HS-5 (cell line): ENCODE results near the gene LKAAEAR1.
A peak's percentile ranks its signal among the peaks of the same experiment; 100 is the strongest.

Experiments
- DNase-seq: peaks from one replicate; pipeline ENCODE4 v3.0.0-alpha.2; 2012; ENCODE audit warnings: low read depth

The LKAAEAR1 gene

DNA sequence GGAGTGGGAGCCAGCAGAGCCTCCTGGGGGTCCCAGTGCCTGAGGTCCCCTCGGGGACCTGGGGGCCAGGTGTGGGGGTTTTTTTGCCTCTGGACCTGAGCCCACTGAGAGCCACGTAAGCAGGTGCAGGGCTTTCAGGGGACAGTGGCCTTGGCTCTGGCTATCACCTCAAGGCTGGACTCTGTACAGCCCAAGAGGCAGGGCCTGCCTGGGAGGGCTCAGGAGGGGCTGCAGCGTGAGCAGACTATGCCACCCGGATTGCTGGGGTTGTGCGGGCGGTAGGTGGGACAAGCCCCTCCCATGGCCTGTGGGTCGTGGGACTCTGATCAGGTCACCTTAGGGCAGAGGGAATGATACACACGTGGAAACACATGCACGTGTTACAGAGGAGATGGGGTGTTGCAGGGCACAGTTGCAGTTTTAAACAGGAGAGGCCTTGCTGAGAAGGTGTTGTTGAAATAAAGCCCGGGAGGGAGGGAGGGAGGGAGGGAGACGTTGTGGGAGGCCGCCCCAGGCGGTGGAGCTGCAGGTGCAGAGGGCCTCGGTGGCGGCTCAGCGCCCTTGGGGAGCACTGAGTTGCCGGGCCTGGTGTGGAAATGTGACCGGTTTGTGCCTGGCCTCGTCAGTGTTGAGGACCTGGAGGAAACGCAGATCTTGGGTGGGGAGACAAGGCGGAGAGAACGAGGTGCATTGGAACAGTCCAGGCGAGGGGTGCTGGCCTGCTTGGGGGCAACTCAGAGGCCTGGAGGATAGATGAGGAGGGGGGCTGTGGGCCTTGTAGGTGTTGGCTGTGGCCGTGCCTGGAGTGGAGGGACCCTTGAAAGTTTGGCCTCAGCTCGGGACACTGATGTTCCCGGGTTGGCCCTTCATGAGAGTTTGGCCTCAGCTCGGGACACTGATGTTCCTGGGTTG lies 18.9 kb downstream of the LKAAEAR1 start:
- no peak for DNase-seq

DNA sequence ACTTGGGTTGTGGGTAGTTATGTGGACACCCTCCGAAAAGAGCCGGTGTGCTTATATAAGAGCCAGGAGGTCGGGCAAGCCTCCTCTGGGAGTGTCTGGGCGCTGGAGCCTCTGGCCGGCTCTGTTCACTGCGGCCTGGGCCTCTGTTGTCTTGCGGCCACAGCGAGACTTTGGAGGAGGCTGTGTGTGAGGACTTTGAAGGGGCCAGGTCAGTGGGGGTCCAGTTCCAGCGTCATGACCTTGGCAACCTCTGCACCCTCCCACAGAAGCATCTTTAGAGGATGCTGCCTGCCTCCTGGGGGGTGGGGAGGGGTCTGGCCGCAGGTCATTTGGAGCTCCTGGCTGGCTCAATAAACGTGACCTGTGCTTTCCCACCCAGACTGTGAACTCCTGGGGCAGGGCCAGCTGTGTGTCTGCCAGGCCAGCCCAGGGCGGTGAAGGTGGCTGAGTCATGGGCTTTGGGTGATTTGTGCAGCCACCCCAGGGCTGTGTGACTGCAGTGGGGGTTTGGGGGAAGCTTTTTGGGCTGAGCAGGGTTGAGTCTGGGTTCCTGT lies 20.0 kb downstream of the LKAAEAR1 start:
- DNase-seq: no peak

DNA sequence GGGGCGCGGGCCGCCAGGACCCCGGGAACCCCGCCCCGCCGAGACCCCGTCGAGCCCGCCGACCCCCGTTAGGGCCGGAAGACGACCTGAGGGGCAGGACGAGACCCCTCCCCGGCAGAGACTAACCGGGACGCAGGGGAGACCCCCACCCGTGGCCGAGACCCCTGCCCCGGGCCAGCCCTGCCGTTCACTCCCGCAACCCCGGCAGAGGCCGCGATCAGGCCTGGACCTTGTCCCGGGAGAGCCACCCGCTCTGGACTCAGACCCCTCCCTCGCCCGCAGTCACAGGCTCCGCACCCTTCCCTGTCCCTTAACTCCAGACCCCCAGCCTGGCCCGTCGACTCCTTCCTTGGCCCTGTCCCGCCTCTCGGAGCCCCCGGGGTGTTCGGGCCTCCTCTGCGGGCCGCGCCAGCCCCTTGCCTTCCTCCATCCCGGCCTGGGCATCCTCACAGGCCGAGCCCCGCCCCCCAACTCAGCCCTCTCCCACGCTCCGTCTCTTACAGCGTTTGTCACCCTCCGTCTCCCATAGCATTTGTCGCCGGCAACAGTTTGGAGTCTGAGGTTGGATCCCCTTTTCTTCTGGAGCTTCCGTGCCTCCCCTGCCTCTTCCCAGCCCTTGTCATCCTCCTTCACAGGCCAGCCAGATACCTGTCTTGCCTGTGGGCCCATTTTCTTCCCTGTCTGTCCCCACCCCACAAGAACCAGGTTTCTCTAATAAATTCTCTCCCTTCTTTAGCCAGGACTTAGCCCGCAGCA lies 20.6 kb downstream of the LKAAEAR1 start:
- no peak for DNase-seq

DNA sequence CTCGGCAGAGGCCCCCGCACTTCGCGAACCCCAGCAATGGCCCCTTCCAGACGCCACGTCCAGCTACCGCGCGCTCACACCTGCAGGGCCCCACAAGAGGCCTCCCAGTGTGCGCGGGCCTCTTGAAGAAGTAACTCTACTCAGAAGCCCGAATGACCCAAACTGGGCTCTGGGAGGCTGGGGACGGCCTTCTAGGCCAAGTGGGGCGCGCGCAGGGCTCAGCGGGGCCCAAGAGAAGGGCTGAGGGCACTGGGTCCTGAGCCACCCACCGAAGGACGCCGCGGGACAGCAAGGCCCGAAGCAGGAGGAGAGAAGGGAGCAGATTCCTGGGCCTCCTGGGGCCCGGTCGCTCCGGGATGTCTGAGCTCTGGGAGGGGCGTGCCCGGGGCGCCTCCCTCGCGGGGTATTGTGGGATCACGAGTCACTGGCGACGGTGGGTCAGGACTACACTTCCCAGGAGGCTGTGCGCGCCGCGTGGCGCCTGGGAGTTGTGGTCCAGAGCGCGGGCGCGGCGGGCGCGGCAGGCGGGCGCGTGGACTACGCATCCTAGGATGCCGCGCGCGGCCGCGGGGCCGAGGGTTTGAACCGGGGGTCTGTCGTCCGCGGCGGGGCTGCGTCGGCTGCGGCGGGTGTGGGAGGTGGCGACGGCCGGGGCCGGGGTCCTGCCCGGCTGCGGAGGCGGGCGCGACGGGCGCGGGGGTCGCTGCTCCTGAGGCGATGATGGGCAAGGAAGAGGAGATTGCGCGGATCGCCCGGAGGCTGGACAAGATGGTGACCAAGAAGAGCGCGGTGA lies 21.4 kb downstream of the LKAAEAR1 start, which contains the start of gene TCEA2:
TCEA2 (plus strand) TSS at position 603 of the 793 bp plus-strand sequence; CDS start at position 718, 115 bp downstream.
- peak; percentile 85 for DNase-seq

DNA sequence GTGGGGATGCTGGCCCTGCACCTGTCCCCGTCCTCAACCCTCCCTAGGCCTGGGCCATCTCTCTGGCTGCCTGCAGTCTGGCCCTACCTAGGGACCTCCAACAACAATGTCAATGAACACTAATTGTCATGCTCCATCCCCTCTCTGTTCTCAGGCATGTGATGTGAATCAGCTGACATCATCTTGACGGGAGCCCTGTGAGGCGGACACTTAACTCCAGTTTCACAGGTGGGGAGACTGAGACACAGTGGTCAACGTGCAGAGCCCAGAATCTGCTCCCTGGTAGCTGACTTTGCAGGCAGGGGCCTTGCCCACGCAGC lies 22.0 kb downstream of the LKAAEAR1 start:
- DNase-seq: no peak

DNA sequence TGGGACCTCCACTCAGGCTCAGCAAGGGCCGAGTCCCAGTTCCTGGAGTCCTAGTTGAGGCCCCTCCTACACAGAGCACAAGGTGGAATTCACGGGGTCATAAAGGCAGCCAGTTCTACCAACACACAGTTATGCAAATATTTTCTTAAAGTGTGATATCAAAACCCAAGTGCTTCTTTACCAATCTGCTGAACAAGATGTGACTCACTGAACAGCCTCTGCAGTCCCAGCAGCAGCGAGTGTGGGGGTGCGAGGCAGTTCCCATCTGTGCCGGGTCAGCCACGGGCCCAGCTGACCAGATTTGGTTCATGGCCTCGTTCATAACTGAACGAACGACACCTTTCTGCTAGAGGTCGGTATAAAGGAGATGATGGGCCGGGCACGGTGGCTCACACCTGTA lies 25.7 kb downstream of the LKAAEAR1 start:
- no peak for DNase-seq

DNA sequence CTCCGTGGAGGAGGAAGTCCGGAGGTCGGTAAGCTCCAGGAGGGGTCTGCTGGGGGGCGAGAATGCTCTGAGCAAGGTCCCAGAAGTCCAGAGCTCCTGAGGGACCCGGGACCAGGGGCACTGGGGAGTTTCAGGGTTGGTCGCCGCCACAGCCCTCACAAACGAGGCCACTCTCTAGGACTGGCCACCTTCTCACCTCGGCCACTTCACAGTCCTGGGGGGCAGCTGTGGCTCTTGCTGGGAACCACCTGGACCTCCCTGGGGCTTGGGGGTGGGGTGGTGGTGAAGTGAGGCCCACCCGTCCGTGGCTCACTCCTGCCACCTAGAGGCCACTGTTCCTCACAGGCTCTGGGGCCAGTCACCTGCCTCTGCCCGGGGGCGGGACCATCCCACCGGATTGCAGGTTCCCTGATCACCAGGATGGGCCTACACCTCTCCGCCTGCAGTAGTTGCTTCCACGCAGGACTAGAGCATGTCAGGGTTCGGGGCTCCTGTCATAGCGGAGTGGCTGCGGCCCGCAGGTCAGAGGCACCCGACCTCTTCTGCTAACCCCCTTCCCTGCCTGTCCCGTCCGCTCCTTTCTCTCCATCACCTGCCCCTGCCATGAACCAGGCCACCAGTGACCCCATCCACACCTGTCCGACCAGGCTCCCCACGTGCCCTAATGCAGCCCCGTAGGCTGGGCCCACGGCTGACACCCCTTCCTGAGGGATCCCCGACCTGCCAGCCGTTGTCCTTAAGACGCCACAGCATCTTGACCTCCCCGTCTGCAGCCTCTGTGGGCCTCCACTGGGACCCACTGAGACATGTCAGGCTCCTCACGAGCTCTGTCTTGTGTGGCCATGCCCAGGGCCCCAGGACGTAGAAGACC lies 26.3 kb downstream of the LKAAEAR1 start:
- DNase-seq: no peak

DNA sequence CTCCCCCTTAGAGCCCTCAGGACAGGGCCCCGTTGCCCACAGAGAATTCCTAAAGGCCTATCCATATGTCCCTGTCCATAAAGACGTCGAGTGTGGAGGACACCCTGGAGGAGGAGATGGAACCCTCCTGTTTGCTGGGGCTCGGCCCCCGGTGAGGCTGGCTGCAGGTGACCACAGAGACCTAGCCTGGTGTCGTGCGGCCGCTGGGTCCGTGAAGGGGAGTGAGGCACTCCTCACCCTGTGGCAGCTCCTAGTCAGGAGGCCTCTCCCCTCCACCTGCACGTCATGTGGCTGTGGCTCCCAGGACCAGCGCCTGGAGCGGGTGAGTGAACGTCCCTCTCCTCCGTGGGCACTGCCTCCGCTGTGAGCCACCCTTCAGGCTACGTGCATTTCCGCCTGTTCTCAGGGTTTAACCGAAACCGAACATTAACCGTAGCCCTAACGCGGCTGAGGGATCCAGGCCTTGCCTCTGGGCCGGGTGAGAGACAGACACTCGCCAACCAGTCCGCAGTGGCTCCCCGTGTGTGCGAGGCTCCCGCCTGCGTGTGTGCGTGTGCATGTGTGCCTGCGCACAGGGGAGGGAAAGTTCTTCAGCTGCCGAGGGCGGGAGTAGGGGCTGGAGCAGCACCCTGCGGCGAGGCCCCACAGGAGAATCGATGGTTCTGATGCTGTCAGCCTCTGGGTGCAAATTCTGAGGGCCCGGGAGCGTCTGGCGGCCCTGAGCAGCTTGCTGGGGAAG lies 27.1 kb downstream of the LKAAEAR1 start:
- DNase-seq: no peak

DNA sequence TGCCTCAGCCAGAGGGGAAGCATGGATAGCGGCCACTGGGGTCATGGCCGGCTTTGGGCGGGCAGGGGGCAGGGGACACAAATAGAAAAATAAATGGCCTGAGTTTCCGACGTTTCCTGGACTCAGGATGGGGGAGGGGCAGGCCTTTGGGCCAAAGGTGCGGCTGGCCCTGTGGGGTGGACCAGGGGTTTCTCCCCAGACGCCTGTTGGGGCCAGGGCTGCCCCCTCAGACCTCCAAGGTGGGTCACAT lies 27.6 kb downstream of the LKAAEAR1 start:
- no peak for DNase-seq

DNA sequence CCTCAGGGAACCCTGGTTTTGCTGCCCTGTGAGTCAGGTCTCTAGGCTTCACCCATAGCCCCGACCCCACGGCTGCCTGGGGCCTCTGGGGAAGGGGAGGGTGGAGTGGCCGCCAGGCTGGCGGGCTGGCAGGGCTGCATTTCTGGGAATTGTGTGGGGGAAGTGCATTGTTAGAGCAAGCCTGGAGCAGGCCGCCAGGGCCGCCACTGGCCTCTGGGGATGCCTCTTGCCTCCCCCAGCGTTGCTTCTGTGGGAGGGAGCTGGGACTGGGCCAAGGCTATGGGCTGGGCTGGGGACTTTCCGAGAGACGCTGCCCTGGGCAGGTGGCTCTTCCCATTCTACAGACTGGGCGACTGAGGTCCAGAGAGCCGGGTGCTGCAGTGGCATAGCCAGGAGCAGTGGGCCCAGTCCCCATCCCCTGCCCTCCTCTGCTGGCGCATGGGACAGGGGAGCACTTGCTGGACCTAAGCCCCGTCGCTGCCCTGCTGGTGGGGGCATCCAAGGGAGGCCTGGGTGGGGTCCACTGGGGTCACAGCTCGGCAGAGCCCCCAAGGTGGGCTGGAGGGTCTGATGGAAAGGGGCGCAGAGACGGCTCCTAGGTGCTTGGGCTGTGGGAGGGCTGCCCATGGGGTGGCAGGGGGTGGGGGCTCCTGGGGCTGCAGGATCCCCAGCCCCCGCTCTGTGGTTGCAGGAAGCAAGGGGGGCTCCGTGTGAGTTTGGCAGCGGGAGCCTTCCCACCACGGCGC lies 28.1 kb downstream of the LKAAEAR1 start:
- no peak for DNase-seq

DNA sequence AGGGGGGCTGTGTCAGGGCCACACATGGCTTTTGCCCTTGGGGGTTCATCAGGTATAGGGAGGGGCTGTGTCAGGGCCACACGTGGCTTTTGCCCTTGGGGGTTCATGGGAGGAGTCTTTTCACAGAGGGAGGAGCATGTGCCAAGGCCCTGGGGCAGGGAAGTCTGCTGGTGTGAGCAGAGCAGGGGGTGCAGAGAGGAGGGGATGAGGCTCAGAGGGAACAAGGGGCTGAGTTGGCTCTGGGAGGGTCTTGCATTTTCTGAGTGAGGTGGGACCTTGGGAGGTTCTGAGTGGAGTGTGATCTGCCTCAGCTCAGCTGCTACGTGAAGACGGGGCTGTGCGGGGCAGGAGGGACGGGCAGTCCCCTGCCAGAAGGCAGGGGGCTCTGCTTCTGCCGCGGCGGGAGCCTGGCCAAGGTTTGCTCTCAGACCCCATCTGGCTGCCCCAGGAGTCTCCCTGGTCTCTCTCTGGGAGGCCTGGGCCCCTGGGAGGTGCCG lies 28.8 kb downstream of the LKAAEAR1 start:
- DNase-seq: no peak

DNA sequence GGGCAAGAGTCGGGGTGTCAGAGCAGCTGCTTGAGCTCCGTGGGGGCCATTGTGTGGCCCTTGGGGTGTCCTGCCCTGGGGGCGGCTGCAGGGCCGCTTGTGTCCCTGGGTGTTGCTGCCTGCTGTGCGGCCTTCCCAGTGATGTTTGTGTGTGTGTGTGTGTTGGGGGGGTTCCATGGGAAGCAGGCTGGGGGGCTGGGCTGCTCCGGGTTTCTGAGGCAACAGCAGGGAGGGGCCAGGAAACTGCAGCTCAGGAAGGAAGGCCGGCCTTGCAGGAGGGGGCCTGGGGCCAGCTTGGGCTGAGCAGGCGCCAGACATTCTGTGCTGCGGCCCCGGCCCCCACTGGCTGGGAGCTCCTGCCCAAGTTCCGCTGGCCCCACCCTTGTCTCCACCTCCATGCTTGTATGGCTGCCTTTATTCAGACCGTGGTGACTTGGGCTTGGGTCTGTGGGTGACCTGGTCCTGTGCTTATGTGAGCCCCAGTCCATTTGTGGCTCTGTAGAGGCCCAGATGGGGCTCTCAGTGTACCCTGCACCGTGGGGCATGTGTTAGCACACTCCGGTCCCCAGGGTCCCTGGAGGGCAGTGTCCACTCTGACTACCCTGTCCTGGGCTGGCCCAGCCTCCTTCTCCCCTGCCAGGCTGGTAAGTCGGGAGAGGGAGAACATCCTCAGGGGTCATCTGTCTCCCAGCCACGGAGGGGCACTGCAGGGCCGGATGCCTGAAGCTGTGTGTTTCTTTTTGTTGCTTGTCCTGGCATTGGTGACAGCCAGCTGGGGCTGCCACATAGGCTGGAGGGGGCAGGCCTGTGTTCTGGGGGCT lies 30.1 kb downstream of the LKAAEAR1 start:
- DNase-seq: no peak

DNA sequence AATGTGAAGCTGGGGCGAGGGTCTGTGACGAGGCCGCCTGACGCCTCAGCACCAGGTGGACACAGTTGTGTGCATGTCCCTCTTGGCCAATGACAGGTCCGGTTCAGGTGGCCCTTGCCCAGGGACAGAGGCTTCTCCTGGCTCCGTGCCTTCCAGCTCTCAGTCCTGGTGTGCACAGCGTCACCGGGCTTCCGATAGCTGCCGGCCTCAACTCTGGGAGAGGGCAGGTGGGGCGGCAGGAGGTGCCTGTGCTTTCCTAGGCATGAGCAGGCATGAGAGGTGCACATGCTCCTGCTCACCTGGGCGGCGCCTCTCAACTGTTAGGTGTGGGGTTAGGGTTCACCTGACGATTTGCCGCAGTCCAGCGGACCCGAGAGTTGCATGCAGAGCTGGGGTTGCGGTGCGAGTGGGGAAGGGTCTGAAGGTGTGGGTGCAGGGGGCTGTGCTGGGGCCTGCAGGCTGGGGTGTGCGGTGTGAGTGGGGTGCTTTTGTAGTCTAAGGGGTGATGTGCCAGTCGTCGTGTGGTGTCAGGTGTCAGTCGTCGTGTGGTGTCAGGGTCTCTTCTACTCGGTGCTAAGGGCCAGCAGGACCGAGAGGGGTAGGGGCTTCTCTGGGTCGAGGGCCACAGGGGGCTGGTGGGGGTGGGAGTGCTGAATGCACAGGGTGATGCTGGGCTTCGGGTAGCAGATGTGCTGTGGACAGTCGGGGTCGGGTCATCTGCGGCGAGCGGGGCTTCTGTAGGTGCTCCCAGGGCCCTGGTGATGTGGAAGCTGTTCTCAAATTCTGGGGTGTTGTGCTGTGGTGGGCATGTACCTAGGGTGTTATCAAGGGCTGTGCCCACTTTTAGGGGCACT lies 31.0 kb downstream of the LKAAEAR1 start:
- no peak for DNase-seq

DNA sequence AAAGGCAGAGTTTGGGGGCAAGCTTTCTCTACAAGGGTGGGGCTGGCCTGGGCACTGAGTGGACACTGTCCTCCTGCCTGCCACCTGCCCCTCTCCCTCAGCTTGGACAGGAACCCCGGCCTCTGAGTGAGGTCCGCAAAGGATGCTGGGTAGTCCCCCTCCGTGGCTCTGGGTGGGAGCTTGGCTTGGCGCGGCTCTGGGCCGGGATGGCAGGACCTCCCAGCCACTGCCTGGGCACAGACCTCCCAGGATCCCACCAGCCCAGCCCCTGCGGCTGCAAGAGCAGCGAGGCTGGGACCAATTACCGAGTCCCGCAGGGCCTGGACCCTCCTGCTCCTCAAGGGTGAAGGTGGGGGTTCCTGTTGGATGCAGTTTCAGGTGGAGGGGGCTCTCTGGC lies 31.9 kb downstream of the LKAAEAR1 start:
- no peak for DNase-seq

DNA sequence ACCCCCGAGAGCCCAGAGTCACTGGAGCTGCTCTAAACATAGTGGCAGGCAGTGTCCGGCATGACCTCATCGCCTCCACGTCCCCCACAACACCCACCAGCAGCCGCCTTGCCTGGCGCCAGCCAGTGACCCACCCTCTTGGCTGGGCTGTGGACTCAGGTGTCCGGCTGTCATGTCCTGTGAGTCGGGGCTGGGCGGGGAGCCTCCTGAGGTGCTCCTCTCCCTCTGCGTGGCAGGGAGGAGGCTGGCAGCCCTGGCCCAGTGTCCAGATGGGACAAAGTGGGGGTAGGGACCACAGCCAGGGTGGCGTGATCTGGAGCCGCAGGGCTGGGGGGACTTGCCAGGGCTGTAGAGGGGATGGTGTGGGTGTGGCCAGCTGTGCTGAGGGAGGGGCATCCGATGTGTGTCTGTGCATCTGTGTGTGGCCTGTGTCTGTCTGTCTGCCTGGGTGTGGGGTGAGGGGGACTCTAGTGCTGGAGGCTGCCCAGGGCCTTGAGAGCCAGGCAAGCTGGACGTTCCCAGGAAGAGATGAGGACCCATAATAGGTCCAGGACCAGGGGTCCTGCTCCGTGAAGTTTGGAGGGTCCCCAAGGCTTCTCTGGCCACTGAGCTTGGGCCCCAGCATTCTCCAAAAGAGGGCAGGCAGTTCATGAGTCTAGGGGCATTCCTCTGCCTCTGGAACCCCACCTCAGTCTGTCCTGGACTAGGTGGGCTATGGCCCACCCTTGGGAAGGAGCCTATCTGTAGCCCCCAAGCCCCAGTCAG lies 32.5 kb downstream of the LKAAEAR1 start:
- DNase-seq: no peak

DNA sequence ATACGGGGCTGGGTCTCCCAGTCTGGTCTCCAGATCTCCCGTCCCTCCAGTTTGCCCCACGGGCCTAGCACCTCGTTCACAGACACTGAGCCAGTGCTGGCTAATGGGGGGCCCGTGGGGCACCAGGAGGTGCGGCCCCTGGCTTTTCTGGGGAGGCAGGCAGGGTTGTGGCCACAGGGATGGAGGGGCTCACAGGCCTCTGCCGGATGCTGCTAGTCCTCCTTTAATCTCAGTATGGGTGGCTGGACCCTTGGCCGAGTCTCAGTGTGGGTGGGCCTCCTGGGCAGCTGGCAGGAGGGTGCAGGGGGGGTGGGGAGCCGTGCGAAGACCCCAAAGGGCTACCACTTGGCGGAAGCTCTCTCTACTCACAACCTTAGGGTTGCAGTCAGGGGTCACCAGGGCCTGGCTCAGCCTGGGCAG lies 33.2 kb downstream of the LKAAEAR1 start:
- DNase-seq: no peak
